Measurements from ENCODE around the gene RNF125. TPM values are rescaled to one million over a fixed set of nuclear protein-coding genes. Genes with fewer than 3 reads are reported as not detected.

Gene RNF125
- total and polyA plus RNA-seq, 9 of the 15 experiments (the other 6 are each of a cell fraction or from before 2014, with no cell fraction given) = 0.01 to 0.29 (median 0.07) TPM; not detected in 1

- TF ChIP-seq ZNF124 (CRISPR knock-in tag; IDR thresholded peaks at IDR 0.05) (no peak), NFATC3 (IDR thresholded peaks at IDR 0.05) (no peak), ZNF766 (CRISPR knock-in tag; conservative IDR thresholded peaks at IDR 0.05) (no peak; the same call in 1 of the 2 replicates), KDM1A (IDR thresholded peaks at IDR 0.05) (no peak), ZNF217 (CRISPR knock-in tag; IDR thresholded peaks at IDR 0.05) (no peak), YY1 (IDR thresholded peaks at IDR 0.05; ENCODE audit: borderline replicate concordance in 1 of 3, control insufficient read depth in 1 of 3, extremely low read depth in 1 of 3, insufficient read depth in 3 of 3, insufficient read length in 1 of 3, insufficient replicate concordance in 2 of 3, low read depth in 1 of 3, low read length in 2 of 3) (peak in 1 of 3 experiments; percentile 51), ZNF644 (tag; IDR thresholded peaks at IDR 0.05; ENCODE audit: low read depth) (no peak), TAF9B (IDR thresholded peaks at IDR 0.05; ENCODE audit: partially characterized antibody) (no peak), COPS2 (conservative IDR thresholded peaks at IDR 0.05) (no peak), CREB1 (IDR thresholded peaks at IDR 0.05) (peak; percentile 94), CREB1 (CRISPR knock-in tag; IDR thresholded peaks at IDR 0.05) (peak; percentile 94), ZNF431 (CRISPR knock-in tag; IDR thresholded peaks at IDR 0.05) (peak; percentile 65; the same call in 1 of the 2 replicates), KAT8 (IDR thresholded peaks at IDR 0.05; ENCODE audit: low read depth) (no peak), SLC30A9 (CRISPR knock-in tag; IDR thresholded peaks at IDR 0.05) (no peak), PRDM10 (IDR thresholded peaks at IDR 0.05; ENCODE audit: partially characterized antibody) (no peak), ZNF224 (CRISPR knock-in tag; IDR thresholded peaks at IDR 0.05) (0 out of 2 replicates have a peak, but pooled peaks have one; percentile 37), RAD21 (CRISPR knock-in tag; conservative IDR thresholded peaks at IDR 0.05 in 1 of 2, IDR thresholded peaks at IDR 0.05 in 1 of 2) (0 out of 4 replicates have a peak, but pooled peaks of 1 of the 2 experiments have one; percentile 14), ZBTB1 (CRISPR knock-in tag; IDR thresholded peaks at IDR 0.05; ENCODE audit: borderline replicate concordance, low read depth) (0 out of 2 replicates have a peak, but pooled peaks have one; percentile 50)
- TF ChIP-seq, protein P1, sequence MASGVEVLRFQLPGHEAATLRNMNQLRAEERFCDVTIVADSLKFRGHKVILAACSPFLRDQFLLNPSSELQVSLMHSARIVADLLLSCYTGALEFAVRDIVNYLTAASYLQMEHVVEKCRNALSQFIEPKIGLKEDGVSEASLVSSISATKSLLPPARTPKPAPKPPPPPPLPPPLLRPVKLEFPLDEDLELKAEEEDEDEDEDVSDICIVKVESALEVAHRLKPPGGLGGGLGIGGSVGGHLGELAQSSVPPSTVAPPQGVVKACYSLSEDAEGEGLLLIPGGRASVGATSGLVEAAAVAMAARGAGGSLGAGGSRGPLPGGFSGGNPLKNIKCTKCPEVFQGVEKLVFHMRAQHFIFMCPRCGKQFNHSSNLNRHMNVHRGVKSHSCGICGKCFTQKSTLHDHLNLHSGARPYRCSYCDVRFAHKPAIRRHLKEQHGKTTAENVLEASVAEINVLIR (CRISPR knock-in tag; IDR thresholded peaks at IDR 0.05) = peak; percentile 90
- TF ChIP-seq, protein P2, sequence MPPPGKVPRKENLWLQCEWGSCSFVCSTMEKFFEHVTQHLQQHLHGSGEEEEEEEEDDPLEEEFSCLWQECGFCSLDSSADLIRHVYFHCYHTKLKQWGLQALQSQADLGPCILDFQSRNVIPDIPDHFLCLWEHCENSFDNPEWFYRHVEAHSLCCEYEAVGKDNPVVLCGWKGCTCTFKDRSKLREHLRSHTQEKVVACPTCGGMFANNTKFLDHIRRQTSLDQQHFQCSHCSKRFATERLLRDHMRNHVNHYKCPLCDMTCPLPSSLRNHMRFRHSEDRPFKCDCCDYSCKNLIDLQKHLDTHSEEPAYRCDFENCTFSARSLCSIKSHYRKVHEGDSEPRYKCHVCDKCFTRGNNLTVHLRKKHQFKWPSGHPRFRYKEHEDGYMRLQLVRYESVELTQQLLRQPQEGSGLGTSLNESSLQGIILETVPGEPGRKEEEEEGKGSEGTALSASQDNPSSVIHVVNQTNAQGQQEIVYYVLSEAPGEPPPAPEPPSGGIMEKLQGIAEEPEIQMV (tag; conservative IDR thresholded peaks at IDR 0.05; ENCODE audit: low read depth) = no peak
Measured at GRCh38 chr18:32091724-32092421, 73.2 kb downstream of the RNF125 start, which contains the start of gene RNF138 (continued).
